CD4-positive, alpha-beta T cell treated with Interleukin-17A for 1 hour (primary cell): ENCODE data around the gene FMN1.
"Not testable (repeated sequence)": the region's sequence is repeated elsewhere in the genome, so short reads cannot be mapped to it uniquely, and the experiment has no call there.

Experiments used
- DNase-seq: peaks from one replicate; pipeline ENCODE4 v3.0.0-alpha.2; 2020

FMN1 gene

GRCh38 chr15:32957219-32957618 is 237.3 kb downstream of the FMN1 start:
- no peak for DNase-seq

- DNase-seq: no peak
Observed at GRCh38 chr15:32956711-32957110, 237.8 kb downstream of the FMN1 start.

- DNase-seq: no peak
Observed at GRCh38 chr15:32956006-32956405, 238.5 kb downstream of the FMN1 start.

GRCh38 chr15:32953533-32953910 is 241.0 kb downstream of the FMN1 start:
- DNase-seq: no peak

GRCh38 chr15:32952901-32953532 is 241.5 kb downstream of the FMN1 start:
- DNase-seq: no peak

GRCh38 chr15:32951736-32952464 is 242.6 kb downstream of the FMN1 start:
- DNase-seq: no peak

GRCh38 chr15:32950051-32950450 is 244.5 kb downstream of the FMN1 start:
- not testable (repeated sequence) for DNase-seq

- no peak for DNase-seq
Observed at GRCh38 chr15:32946210-32946609, 248.3 kb downstream of the FMN1 start.

GRCh38 chr15:32944431-32944830 is 250.1 kb downstream of the FMN1 start:
- no peak for DNase-seq

GRCh38 chr15:32943711-32944110 is 250.8 kb downstream of the FMN1 start:
- DNase-seq: no peak

- DNase-seq: no peak
Observed at GRCh38 chr15:32942401-32942841, 252.1 kb downstream of the FMN1 start.

GRCh38 chr15:32941823-32942222 is 252.7 kb downstream of the FMN1 start:
- no peak for DNase-seq

GRCh38 chr15:32936976-32937375 is 257.5 kb downstream of the FMN1 start:
- no peak for DNase-seq

GRCh38 chr15:32936283-32936918 is 258.1 kb downstream of the FMN1 start:
- no peak for DNase-seq

- DNase-seq: no peak
Observed at GRCh38 chr15:32935139-32935538, 259.4 kb downstream of the FMN1 start.

- DNase-seq: no peak
Observed at GRCh38 chr15:32933236-32933635, 261.3 kb downstream of the FMN1 start.

GRCh38 chr15:32928876-32929275 is 265.6 kb downstream of the FMN1 start:
- no peak for DNase-seq

- DNase-seq: no peak
Observed at GRCh38 chr15:32927124-32927523, 267.4 kb downstream of the FMN1 start.

- DNase-seq: no peak
Observed at GRCh38 chr15:32923176-32923575, 271.3 kb downstream of the FMN1 start.

- DNase-seq: no peak
Observed at GRCh38 chr15:32922541-32922940, 272.0 kb downstream of the FMN1 start.

GRCh38 chr15:32919749-32920414 is 274.6 kb downstream of the FMN1 start:
- no peak for DNase-seq

- DNase-seq: no peak
Observed at GRCh38 chr15:32918547-32918946, 276.0 kb downstream of the FMN1 start.

- no peak for DNase-seq
Observed at GRCh38 chr15:32910839-32911238, 283.7 kb downstream of the FMN1 start.

GRCh38 chr15:32909431-32909830 is 285.1 kb downstream of the FMN1 start:
- no peak for DNase-seq
